Bronchial epithelial cell (primary cell): Measurements from ENCODE around the gene PTPN22. TPM values are rescaled to one million over a fixed set of nuclear protein-coding genes. Genes with fewer than 3 reads are reported as not detected.
A peak's percentile ranks its signal among the peaks of the same experiment; 100 is the strongest.

Source experiments
- DNase-seq: peaks from one replicate; pipeline ENCODE4 v3.0.0-alpha.2; 2010; ENCODE audit warnings: low read depth
- FAIRE-seq: peaks from 2 replicates; lab custom pipeline; 2011; peaks lifted over from hg19 to GRCh38; lab: Jason Lieb, UNC
- H3K27me3 ChIP-seq: 2 replicates; pipeline ENCODE4 v1.5.1; 2011; ENCODE audit warnings: low read length; ENCODE audit not compliant: control insufficient read depth, insufficient read depth
- H3K36me3 ChIP-seq: 2 replicates; pipeline ENCODE4 v1.5.1; 2011; ENCODE audit warnings: low read length; ENCODE audit not compliant: control insufficient read depth, insufficient read depth
- H3K4me3 ChIP-seq: 2 replicates; pipeline ENCODE4 v1.5.1; 2011; ENCODE audit warnings: mild to moderate bottlenecking, low read depth, low read length, control low read depth
- total RNA-seq: library from RNA; depleted of rRNA; stranded (reverse); fragments of >200 nt; gene quantifications from 2 replicates; pipeline ENCODE4 v1.2.1, GENCODE V29; 2014
- TF ChIP-seq, protein P1 (sequence below): IDR thresholded peaks from 2 replicates; pipeline ENCODE4 v1.5.1; 2011; ENCODE audit warnings: mild to moderate bottlenecking, moderate library complexity, low read length, control low read depth, inconsistent platforms; ENCODE audit not compliant: insufficient read depth, severe bottlenecking

Gene PTPN22
- total RNA-seq, 1 donor from 2014 or later, result under 0.01 TPM

- Histone ChIP-seq H3K36me3 (no peaks in the 10 kb centered on the region), H3K27me3 (no peaks in the 10 kb centered on the region), H3K4me3 (no peak overlapping the region)
- FAIRE-seq (no peak), DNase-seq (no peak)
- TF ChIP-seq, protein P1, sequence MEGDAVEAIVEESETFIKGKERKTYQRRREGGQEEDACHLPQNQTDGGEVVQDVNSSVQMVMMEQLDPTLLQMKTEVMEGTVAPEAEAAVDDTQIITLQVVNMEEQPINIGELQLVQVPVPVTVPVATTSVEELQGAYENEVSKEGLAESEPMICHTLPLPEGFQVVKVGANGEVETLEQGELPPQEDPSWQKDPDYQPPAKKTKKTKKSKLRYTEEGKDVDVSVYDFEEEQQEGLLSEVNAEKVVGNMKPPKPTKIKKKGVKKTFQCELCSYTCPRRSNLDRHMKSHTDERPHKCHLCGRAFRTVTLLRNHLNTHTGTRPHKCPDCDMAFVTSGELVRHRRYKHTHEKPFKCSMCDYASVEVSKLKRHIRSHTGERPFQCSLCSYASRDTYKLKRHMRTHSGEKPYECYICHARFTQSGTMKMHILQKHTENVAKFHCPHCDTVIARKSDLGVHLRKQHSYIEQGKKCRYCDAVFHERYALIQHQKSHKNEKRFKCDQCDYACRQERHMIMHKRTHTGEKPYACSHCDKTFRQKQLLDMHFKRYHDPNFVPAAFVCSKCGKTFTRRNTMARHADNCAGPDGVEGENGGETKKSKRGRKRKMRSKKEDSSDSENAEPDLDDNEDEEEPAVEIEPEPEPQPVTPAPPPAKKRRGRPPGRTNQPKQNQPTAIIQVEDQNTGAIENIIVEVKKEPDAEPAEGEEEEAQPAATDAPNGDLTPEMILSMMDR, result no peak
Measured at GRCh38 chr1:113787663-113788062, 83.8 kb downstream of the PTPN22 start.

GRCh38 chr1:113786069-113786468 is 85.4 kb downstream of the PTPN22 start:
- TF ChIP-seq, protein P1, result no peak
- Histone ChIP-seq H3K36me3 (no peaks in the 10 kb centered on the region), H3K4me3 (no peak overlapping the region), H3K27me3 (no peaks in the 10 kb centered on the region)
- DNase-seq, result no peak
- no peak for FAIRE-seq

DNA sequence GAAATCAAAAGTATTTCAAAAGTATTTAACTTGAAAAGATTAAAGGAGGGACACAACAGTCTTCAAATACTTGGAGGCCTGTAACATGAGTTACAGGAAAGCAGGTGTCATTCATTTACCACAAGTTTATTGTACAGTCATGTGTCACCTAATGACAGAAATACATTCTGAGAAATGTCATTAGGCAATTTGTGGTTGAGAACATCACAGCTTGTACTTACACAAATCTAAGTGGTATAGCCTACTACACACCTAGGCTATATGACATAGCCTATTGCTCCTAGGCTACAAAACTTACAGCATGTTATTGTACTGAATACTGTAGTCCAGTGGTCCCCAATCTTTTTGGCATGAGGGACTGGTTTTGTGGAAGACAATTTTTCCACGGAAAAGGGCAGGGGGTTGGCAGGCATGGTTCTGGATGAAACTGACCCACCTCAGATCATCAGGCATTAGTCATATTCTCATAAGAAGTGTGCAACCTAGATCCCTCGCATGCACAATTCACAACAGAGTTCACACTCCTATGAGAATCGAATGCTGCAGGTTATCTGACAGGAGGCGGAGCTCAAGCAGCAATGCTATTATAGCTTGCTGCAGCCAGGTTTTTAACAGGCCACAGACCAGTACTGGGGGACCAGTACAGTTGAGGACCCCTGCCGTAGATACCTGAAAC is 87.3 kb downstream of the PTPN22 start:
- no peak for FAIRE-seq
- TF ChIP-seq, protein P1, result no peak
- DNase-seq, result peak; percentile 34

DNA sequence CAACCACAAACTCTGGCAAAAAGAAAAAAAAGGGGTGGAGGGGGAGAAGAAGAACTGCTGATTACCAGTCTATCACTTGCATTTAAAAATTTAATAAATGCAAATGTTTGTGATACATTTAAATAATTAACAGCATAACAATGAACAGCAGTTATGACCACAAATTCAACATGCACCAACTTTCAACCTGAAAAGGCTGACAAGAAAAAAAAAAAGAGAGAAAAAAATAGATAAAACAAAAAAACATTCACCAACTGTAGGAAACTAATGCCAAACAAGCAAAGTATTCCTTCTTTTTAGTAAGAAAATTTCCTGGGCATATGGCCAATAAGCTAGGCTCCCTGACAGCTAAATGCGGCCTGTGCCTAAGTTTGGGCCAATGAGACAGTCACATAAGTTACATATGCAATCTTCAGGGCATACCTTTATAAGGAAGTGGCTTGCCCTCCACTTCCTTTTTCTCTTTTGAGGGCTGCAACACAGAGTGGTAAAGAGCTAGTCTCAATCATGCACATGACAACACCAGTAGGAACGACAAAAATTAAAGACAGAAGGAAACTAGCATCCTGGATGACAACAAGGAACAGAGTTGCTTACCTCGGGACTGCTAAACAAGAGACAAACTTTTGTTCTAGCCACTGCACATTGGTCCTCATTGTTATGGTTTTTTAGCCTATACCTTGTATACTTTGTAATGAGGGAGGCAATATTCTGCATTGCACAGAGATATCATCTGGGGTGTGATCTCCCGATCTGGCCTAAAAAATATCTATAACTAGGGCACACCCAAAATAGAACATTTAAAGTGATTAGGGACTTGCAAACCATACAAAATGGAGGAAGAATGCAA is 88.0 kb downstream of the PTPN22 start:
- Histone ChIP-seq H3K36me3 (no peaks in the 10 kb centered on the region), H3K4me3 (no peak overlapping the region), H3K27me3 (no peaks in the 10 kb centered on the region)
- DNase-seq, result peak; percentile 34
- no peak for FAIRE-seq
- TF ChIP-seq, protein P1, result no peak

More for the DNA sequence above, 87.3 kb downstream of the PTPN22 start:
- Histone ChIP-seq H3K4me3 (no peak overlapping the region), H3K36me3 (no peaks in the 10 kb centered on the region), H3K27me3 (no peaks in the 10 kb centered on the region)

DNA sequence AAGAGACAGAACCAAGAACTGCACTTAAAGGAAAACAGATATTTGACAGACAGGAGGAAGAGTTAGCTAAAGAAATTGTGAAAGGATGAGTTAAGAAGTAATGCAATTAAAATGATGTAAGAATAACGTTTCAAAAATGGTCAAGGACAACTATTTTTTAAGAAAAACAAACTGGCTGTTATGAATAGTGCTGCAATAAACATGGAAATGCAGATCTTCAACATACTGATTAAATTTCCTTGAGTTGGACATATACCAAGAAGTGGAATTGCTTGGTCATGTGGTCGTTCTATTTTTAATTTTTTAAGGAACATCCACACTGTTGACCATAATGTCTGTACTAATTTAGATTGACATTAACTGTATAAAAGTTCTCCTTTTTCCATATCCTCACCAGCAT is 89.1 kb downstream of the PTPN22 start:
- TF ChIP-seq, protein P1, result no peak
- FAIRE-seq, result no peak
- Histone ChIP-seq H3K27me3 (no peaks in the 10 kb centered on the region), H3K36me3 (no peaks in the 10 kb centered on the region), H3K4me3 (no peak overlapping the region)
- no peak for DNase-seq
